GM12873 (cell line): ENCODE measurements around the gene KCNIP4.

ENCODE experiments used
- CTCF ChIP-seq: IDR thresholded peaks from 2 replicates; pipeline ENCODE4 v1.5.1; 2012; ENCODE audit warnings: low read depth, mild to moderate bottlenecking, moderate library complexity, low read length, control low read depth; ENCODE audit not compliant: insufficient read depth; ENCODE audit errors: missing control alignments

KCNIP4 gene

DNA sequence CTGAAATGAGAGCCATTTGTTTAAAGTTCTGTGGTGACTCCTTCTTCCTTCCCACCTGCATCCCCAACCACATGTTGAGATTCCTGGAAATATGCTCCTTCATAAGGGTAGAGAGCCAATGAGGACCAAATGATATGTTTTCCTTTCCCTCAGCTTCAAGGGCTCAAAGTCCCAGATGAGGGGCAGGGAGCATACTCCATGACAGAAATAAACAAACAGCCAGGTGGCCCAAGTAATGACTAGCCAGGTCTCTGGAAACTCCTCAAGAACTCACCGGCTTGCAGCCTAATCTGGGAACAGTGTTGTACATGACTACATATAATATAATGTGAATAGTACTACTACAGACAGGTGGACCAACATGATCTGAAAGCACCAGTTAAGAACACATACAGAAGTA lies 856.0 kb downstream of the KCNIP4 start:
- TF ChIP-seq CTCF = no peak

GRCh38 chr4:21090094-21090666 lies 858.4 kb downstream of the KCNIP4 start:
- no peak for TF ChIP-seq CTCF

GRCh38 chr4:21083413-21083812 lies 865.2 kb downstream of the KCNIP4 start:
- TF ChIP-seq CTCF = no peak

DNA sequence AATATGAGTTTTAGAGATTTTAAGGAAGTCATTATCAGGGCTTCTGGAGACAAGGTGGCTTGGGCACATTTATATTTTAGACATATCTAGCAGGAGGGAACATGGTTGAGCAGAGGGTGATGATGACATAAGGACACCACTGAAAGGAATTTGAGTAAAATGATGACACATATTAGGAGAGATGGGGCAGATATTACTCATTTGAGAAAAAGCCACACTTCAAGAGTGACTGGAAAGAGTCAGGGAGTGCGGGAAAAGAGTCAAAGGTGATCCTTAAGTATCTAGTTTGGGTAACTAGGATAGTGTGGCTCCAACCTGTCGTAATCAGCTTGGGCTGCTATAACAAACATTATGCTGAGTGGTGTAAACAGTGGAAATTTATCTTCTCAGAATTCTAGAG lies 870.6 kb downstream of the KCNIP4 start:
- no peak for TF ChIP-seq CTCF

GRCh38 chr4:21067351-21067750 lies 881.2 kb downstream of the KCNIP4 start:
- TF ChIP-seq CTCF = no peak

GRCh38 chr4:21061902-21062301 lies 886.7 kb downstream of the KCNIP4 start:
- no peak for TF ChIP-seq CTCF

- TF ChIP-seq CTCF = no peak
Measured at GRCh38 chr4:21046141-21046540, 902.4 kb downstream of the KCNIP4 start.
